ENCODE measurements around the gene DUSP6. TPM values are rescaled to one million over a fixed set of nuclear protein-coding genes. Genes with fewer than 3 reads are reported as not detected.

DUSP6 gene
- total and polyA plus RNA-seq, 2 of the 13 experiments (the other 11 are each of a cell fraction or from before 2014, with no cell fraction given) = 40.9 to 161 TPM

DNA sequence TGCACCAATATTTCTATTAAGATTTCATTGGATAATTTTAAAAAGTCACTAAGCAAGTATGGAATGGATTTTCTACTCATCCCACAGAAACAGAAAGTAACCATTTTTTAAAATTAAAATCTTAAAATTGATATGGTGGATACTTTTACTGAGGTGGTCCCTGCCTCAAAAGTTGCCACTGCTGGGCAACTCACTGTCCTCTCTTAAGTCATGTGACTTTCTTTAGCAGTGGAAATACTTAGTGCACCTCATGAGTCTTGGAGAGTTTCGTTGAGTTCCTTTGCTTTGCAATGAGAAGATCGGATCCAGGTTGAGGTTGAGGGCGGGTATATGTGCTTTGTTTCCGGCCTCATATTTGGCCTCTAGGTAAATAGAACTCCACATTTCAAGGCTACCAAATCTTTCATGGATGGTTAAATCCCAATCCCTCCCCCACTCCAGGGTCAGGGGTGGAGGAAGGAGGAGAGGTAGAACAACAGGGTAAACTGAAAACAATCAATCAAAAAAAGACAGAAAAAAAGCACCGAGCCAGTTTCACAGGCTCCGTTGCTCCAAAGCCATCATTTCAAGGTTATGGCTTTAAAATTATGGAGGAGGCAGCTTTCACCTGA lies 39.5 kb upstream of the DUSP6 start (continued):
- TF ChIP-seq MIXL1 (CRISPR knock-in tag; IDR thresholded peaks at IDR 0.05) = peak; percentile 79
- TF ChIP-seq THAP11 (CRISPR knock-in tag; IDR thresholded peaks at IDR 0.05) = peak; percentile 36; the same call in 1 of the 2 replicates
- TF ChIP-seq KLF6 (CRISPR knock-in tag; IDR thresholded peaks at IDR 0.05) = no peak
- TF ChIP-seq ZBTB20 (CRISPR knock-in tag; IDR thresholded peaks at IDR 0.05; ENCODE audit: borderline replicate concordance, low read depth) = no peak
- TF ChIP-seq, protein P1, sequence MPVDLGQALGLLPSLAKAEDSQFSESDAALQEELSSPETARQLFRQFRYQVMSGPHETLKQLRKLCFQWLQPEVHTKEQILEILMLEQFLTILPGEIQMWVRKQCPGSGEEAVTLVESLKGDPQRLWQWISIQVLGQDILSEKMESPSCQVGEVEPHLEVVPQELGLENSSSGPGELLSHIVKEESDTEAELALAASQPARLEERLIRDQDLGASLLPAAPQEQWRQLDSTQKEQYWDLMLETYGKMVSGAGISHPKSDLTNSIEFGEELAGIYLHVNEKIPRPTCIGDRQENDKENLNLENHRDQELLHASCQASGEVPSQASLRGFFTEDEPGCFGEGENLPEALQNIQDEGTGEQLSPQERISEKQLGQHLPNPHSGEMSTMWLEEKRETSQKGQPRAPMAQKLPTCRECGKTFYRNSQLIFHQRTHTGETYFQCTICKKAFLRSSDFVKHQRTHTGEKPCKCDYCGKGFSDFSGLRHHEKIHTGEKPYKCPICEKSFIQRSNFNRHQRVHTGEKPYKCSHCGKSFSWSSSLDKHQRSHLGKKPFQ (CRISPR knock-in tag; IDR thresholded peaks at IDR 0.05; ENCODE audit: insufficient replicate concordance) = no peak
- TF ChIP-seq ZNF75D (CRISPR knock-in tag; IDR thresholded peaks at IDR 0.05; ENCODE audit: borderline replicate concordance) = no peak
- TF ChIP-seq, protein P2, sequence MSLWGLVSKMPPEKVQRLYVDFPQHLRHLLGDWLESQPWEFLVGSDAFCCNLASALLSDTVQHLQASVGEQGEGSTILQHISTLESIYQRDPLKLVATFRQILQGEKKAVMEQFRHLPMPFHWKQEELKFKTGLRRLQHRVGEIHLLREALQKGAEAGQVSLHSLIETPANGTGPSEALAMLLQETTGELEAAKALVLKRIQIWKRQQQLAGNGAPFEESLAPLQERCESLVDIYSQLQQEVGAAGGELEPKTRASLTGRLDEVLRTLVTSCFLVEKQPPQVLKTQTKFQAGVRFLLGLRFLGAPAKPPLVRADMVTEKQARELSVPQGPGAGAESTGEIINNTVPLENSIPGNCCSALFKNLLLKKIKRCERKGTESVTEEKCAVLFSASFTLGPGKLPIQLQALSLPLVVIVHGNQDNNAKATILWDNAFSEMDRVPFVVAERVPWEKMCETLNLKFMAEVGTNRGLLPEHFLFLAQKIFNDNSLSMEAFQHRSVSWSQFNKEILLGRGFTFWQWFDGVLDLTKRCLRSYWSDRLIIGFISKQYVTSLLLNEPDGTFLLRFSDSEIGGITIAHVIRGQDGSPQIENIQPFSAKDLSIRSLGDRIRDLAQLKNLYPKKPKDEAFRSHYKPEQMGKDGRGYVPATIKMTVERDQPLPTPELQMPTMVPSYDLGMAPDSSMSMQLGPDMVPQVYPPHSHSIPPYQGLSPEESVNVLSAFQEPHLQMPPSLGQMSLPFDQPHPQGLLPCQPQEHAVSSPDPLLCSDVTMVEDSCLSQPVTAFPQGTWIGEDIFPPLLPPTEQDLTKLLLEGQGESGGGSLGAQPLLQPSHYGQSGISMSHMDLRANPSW (CRISPR knock-in tag; IDR thresholded peaks at IDR 0.05; ENCODE audit: borderline replicate concordance) = no peak
- TF ChIP-seq, protein P3, sequence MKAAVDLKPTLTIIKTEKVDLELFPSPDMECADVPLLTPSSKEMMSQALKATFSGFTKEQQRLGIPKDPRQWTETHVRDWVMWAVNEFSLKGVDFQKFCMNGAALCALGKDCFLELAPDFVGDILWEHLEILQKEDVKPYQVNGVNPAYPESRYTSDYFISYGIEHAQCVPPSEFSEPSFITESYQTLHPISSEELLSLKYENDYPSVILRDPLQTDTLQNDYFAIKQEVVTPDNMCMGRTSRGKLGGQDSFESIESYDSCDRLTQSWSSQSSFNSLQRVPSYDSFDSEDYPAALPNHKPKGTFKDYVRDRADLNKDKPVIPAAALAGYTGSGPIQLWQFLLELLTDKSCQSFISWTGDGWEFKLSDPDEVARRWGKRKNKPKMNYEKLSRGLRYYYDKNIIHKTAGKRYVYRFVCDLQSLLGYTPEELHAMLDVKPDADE (CRISPR knock-in tag; IDR thresholded peaks at IDR 0.05) = no peak
- TF ChIP-seq, protein P4, sequence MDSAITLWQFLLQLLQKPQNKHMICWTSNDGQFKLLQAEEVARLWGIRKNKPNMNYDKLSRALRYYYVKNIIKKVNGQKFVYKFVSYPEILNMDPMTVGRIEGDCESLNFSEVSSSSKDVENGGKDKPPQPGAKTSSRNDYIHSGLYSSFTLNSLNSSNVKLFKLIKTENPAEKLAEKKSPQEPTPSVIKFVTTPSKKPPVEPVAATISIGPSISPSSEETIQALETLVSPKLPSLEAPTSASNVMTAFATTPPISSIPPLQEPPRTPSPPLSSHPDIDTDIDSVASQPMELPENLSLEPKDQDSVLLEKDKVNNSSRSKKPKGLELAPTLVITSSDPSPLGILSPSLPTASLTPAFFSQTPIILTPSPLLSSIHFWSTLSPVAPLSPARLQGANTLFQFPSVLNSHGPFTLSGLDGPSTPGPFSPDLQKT (CRISPR knock-in tag; IDR thresholded peaks at IDR 0.05; ENCODE audit: borderline replicate concordance) = no peak
- TF ChIP-seq, protein P5, sequence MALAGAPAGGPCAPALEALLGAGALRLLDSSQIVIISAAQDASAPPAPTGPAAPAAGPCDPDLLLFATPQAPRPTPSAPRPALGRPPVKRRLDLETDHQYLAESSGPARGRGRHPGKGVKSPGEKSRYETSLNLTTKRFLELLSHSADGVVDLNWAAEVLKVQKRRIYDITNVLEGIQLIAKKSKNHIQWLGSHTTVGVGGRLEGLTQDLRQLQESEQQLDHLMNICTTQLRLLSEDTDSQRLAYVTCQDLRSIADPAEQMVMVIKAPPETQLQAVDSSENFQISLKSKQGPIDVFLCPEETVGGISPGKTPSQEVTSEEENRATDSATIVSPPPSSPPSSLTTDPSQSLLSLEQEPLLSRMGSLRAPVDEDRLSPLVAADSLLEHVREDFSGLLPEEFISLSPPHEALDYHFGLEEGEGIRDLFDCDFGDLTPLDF (CRISPR knock-in tag; IDR thresholded peaks at IDR 0.05) = no peak
- no peak for TF ChIP-seq ZNF652 (CRISPR knock-in tag; IDR thresholded peaks at IDR 0.05; ENCODE audit: borderline replicate concordance, low read depth)
- TF ChIP-seq ZNF296 (CRISPR knock-in tag; conservative IDR thresholded peaks at IDR 0.05) = no peak
- TF ChIP-seq, protein P6, sequence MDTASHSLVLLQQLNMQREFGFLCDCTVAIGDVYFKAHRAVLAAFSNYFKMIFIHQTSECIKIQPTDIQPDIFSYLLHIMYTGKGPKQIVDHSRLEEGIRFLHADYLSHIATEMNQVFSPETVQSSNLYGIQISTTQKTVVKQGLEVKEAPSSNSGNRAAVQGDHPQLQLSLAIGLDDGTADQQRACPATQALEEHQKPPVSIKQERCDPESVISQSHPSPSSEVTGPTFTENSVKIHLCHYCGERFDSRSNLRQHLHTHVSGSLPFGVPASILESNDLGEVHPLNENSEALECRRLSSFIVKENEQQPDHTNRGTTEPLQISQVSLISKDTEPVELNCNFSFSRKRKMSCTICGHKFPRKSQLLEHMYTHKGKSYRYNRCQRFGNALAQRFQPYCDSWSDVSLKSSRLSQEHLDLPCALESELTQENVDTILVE (CRISPR knock-in tag; IDR thresholded peaks at IDR 0.05) = no peak; the same call in 1 of the 2 replicates
- no peak for TF ChIP-seq ZFY (CRISPR knock-in tag; IDR thresholded peaks at IDR 0.05)
- TF ChIP-seq ZIK1 (CRISPR knock-in tag; IDR thresholded peaks at IDR 0.05; ENCODE audit: borderline replicate concordance, low read depth) = no peak
- TF ChIP-seq, protein P7, sequence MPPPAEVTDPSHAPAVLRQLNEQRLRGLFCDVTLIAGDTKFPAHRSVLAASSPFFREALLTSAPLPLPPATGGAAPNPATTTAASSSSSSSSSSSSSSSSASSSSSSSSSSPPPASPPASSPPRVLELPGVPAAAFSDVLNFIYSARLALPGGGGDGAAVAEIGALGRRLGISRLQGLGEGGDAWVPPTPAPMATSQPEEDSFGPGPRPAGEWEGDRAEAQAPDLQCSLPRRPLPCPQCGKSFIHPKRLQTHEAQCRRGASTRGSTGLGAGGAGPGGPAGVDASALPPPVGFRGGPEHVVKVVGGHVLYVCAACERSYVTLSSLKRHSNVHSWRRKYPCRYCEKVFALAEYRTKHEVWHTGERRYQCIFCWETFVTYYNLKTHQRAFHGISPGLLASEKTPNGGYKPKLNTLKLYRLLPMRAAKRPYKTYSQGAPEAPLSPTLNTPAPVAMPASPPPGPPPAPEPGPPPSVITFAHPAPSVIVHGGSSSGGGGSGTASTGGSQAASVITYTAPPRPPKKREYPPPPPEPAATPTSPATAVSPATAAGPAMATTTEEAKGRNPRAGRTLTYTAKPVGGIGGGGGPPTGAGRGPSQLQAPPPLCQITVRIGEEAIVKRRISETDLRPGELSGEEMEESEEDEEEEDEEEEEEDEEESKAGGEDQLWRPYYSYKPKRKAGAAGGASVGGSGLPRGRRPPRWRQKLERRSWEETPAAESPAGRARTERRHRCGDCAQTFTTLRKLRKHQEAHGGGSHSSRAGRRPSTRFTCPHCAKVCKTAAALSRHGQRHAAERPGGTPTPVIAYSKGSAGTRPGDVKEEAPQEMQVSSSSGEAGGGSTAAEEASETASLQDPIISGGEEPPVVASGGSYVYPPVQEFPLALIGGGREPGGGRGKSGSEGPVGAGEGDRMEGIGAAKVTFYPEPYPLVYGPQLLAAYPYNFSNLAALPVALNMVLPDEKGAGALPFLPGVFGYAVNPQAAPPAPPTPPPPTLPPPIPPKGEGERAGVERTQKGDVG (CRISPR knock-in tag; IDR thresholded peaks at IDR 0.05; ENCODE audit: borderline replicate concordance) = no peak
